ENCODE measurements around the gene DNASE1L1.
A peak's percentile ranks its signal among the peaks of the same experiment; 100 is the strongest.

The DNASE1L1 gene

DNA sequence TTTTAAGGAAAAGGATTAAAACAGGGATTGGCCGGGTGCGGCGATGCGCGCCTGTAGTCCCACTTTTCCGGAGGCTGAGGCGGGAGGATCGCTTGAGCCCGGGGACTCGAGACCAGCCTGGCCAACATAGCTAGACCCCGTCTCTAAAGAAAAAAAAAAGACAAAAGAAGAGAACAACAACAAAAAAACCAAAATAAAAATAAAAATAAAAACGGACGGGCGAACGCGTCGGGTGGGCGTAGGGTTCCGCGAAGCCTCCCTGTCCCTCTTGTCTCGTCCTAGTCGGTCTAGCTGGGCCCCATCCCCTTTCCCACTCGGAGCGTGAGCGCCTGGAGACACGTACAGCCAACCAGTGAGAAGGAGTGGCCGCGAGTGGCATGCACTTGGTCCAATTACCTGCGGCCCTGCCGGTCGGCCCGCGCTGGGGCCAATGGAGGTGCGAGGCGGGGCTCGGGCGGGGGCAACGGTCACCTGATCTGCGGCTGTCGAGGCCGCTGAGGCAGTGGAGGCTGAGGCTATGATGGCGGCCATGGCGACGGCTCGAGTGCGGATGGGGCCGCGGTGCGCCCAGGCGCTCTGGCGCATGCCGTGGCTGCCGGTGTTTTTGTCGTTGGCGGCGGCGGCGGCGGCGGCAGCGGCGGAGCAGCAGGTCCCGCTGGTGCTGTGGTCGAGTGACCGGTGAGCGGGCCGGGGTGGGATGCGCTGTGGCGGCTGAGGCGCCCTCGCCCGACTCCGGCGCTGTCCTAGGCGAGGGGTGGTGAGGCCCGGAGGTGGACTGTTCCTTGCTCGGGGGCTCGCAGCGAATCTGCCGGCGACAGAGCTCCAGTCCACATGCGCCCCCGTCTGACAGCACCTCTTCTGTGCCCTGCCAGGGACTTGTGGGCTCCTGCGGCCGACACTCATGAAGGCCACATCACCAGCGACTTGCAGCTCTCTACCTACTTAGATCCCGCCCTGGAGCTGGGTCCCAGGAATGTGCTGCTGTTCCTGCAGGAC lies 19.4 kb upstream of the DNASE1L1 start, which contains the start of gene ATP6AP1:
Gene ATP6AP1 (plus strand): TSS at position 502 of the 996 bp plus-strand sequence. CDS start 16 bp downstream, at position 518.
- peak within 1 kb of the TSS; percentile 21 for H3K27ac ChIP-seq (ENCODE audit: low read depth, low read length, poor library complexity, severe bottlenecking)
- no peaks in the 10 kb centered on the region for H3K9me3 ChIP-seq (ENCODE audit: low read length)

GRCh38 chrX:154426916-154427770 lies 18.1 kb upstream of the DNASE1L1 start:
- Histone ChIP-seq H3F3A (ENCODE audit: insufficient read depth, low read length) (no peaks in the 10 kb centered on the region), H4K20me1 (ENCODE audit: insufficient read depth, low read length) (no peaks in the 10 kb centered on the region), H3K36me3 (ENCODE audit: insufficient read depth, low read length) (peaks cover 2% of the 10 kb centered on the region; the same call in 1 of the 2 replicates), H3K4me3 (ENCODE audit: low read depth, low read length, poor library complexity, severe bottlenecking) (no peak overlapping the region), H3K27me3 (ENCODE audit: insufficient read depth, low read length) (no peaks in the 10 kb centered on the region), H3K4me2 (ENCODE audit: low read length) (no peak overlapping the region), H3K9me2 (ENCODE audit: low read depth, low read length) (no peaks in the 10 kb centered on the region), H3K27ac (ENCODE audit: low read depth, low read length, poor library complexity, severe bottlenecking) (no peak overlapping the region), H3K9ac (ENCODE audit: low read length) (no peak overlapping the region), H3K79me2 (ENCODE audit: insufficient read depth, low read length) (no peaks in the 10 kb centered on the region), H3K9me3 (ENCODE audit: low read length) (no peaks in the 10 kb centered on the region), H2AFZ (ENCODE audit: low read length) (no peak overlapping the region), H3K4me1 (ENCODE audit: insufficient read depth, low read length, severe bottlenecking) (peaks cover 16% of the 10 kb centered on the region)
- TF ChIP-seq EZH2 (IDR thresholded peaks at IDR 0.05; ENCODE audit: borderline replicate concordance, low read length) (no peak), CTCF (IDR thresholded peaks at IDR 0.05; ENCODE audit: low read length) (no peak)

More for the DNA sequence above, 19.4 kb upstream of the DNASE1L1 start, which contains the start of gene ATP6AP1:
- H3K9ac ChIP-seq (ENCODE audit: low read length): peak within 1 kb of the TSS; percentile 87
- H4K20me1 ChIP-seq (ENCODE audit: insufficient read depth, low read length): no peaks in the 10 kb centered on the region
- no peaks in the 10 kb centered on the region for H3K79me2 ChIP-seq (ENCODE audit: insufficient read depth, low read length)
- H2AFZ ChIP-seq (ENCODE audit: low read length): no peak within 1 kb of the TSS
- no peaks in the 10 kb centered on the region for H3K9me2 ChIP-seq (ENCODE audit: low read depth, low read length)
- no peaks in the 10 kb centered on the region for H3K27me3 ChIP-seq (ENCODE audit: insufficient read depth, low read length)
- no peak for TF ChIP-seq EZH2 (IDR thresholded peaks at IDR 0.05; ENCODE audit: borderline replicate concordance, low read length)
- TF ChIP-seq CTCF (IDR thresholded peaks at IDR 0.05; ENCODE audit: low read length): peak; percentile 25; the same call in 1 of the 2 replicates
- peaks cover 15% of the 10 kb centered on the region; the same call in 1 of the 2 replicates for H3K36me3 ChIP-seq (ENCODE audit: insufficient read depth, low read length)
- H3K4me1 ChIP-seq (ENCODE audit: insufficient read depth, low read length, severe bottlenecking): peaks cover 16% of the 10 kb centered on the region
- H3K4me2 ChIP-seq (ENCODE audit: low read length): peak within 1 kb of the TSS; percentile 98
- H3F3A ChIP-seq (ENCODE audit: insufficient read depth, low read length): no peaks in the 10 kb centered on the region
- peak within 1 kb of the TSS; percentile 85 for H3K4me3 ChIP-seq (ENCODE audit: low read depth, low read length, poor library complexity, severe bottlenecking)

DNA sequence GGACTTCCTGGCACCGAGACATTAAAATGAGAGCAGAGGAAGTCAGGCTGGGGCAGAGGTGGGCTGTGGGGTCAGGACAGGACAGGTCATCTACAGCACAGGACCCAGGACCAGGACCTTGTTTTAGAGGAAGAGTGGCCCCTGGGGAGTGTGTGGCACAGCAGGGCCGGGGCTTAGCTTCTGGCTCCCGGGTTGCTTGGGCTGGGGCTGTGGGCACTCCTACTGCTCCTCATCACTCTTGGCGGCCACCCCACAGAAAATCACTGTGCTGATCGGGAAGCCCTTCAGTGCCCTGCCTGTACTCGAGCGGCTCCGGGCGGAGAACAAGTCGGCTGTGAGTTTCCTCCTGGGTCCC lies 11.3 kb upstream of the DNASE1L1 start:
- no peak overlapping the region for H3K27ac ChIP-seq (ENCODE audit: low read depth, low read length, poor library complexity, severe bottlenecking)
- H3K27me3 ChIP-seq (ENCODE audit: insufficient read depth, low read length): no peaks in the 10 kb centered on the region
- no peak for TF ChIP-seq EZH2 (IDR thresholded peaks at IDR 0.05; ENCODE audit: borderline replicate concordance, low read length)
- no peak for TF ChIP-seq CTCF (IDR thresholded peaks at IDR 0.05; ENCODE audit: low read length)
- H3K9me2 ChIP-seq (ENCODE audit: low read depth, low read length): no peaks in the 10 kb centered on the region
- H3K36me3 ChIP-seq (ENCODE audit: insufficient read depth, low read length): no peaks in the 10 kb centered on the region
- H3K4me2 ChIP-seq (ENCODE audit: low read length): no peak overlapping the region
- H3K9me3 ChIP-seq (ENCODE audit: low read length): no peaks in the 10 kb centered on the region
- H3K4me1 ChIP-seq (ENCODE audit: insufficient read depth, low read length, severe bottlenecking): no peaks in the 10 kb centered on the region
- H3F3A ChIP-seq (ENCODE audit: insufficient read depth, low read length): no peaks in the 10 kb centered on the region
- no peak overlapping the region for H2AFZ ChIP-seq (ENCODE audit: low read length)
- no peak overlapping the region for H3K4me3 ChIP-seq (ENCODE audit: low read depth, low read length, poor library complexity, severe bottlenecking)
- H3K79me2 ChIP-seq (ENCODE audit: insufficient read depth, low read length): no peaks in the 10 kb centered on the region
- no peak overlapping the region for H3K9ac ChIP-seq (ENCODE audit: low read length)
- H4K20me1 ChIP-seq (ENCODE audit: insufficient read depth, low read length): no peaks in the 10 kb centered on the region

Measured in OCI-LY1 (cell line).